ENCODE measurements around the gene UBXN7.

DNA sequence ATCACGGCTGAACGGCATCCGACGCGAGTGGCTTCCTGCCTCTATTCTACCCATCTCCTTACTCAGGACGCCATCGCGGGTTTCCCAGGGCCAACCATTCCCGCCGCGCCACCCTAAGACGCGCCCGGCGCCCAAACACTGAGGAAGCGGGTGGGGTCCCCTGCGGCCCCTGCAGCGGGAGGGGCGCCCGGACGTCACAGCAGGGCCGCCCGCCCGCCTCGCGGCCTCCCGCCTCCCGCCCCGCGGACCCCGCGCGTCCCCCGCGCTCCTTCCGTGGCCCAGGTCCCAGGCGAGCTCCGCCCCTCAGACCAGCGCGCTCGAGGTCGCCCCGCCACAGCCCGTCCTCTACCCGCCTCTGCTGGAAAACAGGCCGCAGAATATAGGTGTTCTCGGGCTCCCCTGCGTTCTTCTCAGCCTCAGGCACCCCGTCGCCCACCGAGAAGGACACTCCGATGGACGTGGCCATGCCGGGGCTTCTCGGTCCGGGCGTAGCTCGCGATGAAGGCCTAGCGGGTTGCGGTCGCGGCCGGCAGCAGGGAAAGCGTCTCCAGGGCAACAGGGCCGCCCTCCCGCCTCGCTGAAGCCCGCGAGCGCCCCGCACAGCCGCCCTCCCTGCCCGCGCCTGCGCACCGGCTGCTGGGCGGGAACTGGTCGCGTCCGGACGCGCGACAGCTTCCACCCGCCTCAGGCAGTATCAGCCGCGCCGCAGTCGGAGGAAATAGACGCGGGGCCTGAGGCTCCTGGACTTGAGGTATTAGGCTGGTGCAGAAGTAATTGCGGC is 114.3 kb downstream of the UBXN7 start, which contains the start of gene DYNLT2B:
- no peak for TF ChIP-seq NFRKB (IDR thresholded peaks at IDR 0.05)
- no peak for TF ChIP-seq SUZ12 (IDR thresholded peaks at IDR 0.05)
- no peak for TF ChIP-seq SP1 (IDR thresholded peaks at IDR 0.05)
- TF ChIP-seq L3MBTL2 (conservative IDR thresholded peaks at IDR 0.05) = peak; percentile 73
- TF ChIP-seq FOXM1 (IDR thresholded peaks at IDR 0.05; ENCODE audit: borderline replicate concordance) = no peak
- TF ChIP-seq ZNF384 (IDR thresholded peaks at IDR 0.05) = no peak
- TF ChIP-seq CTBP1 (IDR thresholded peaks at IDR 0.05; ENCODE audit: borderline replicate concordance) = no peak
- no peak; the same call in 1 of the 2 replicates for TF ChIP-seq ELF4 (IDR thresholded peaks at IDR 0.05)
- TF ChIP-seq TARDBP (IDR thresholded peaks at IDR 0.05) = no peak
